ENCODE measurements around the gene KLF11.
"Not testable (repeated sequence)": the region's sequence is repeated elsewhere in the genome, so short reads cannot be mapped to it uniquely, and the experiment has no call there.

KLF11 gene

GRCh38 chr2:10085668-10086059 is 42.3 kb downstream of the KLF11 start:
- H3K36me3 ChIP-seq (ENCODE audit: control insufficient read depth in 2 of 2, insufficient read depth in 2 of 2, low read length in 2 of 2), result no peaks in the 10 kb centered on the region
- no peak overlapping the region for H3K4me3 ChIP-seq (ENCODE audit: low read length in 2 of 2)
- no peak overlapping the region for H3K27ac ChIP-seq (ENCODE audit: low read length)
- peaks cover 27% of the 10 kb centered on the region for H3K4me1 ChIP-seq (ENCODE audit: control insufficient read depth, insufficient read depth, low read length)
- no peaks in the 10 kb centered on the region for H3K27me3 ChIP-seq (ENCODE audit: control insufficient read depth in 1 of 2, insufficient read depth in 2 of 2, low read length in 2 of 2)
- H3K9me3 ChIP-seq (ENCODE audit: control insufficient read depth in 2 of 2, low read length in 2 of 2), result no peaks in the 10 kb centered on the region
- no peak overlapping the region for H3K9ac ChIP-seq (ENCODE audit: low read length in 2 of 2)

- Histone ChIP-seq H3K4me3 (ENCODE audit: low read length in 2 of 2) (no peak overlapping the region), H3K9ac (ENCODE audit: low read length in 2 of 2) (no peak overlapping the region), H3K36me3 (ENCODE audit: control insufficient read depth in 2 of 2, insufficient read depth in 2 of 2, low read length in 2 of 2) (no peaks in the 10 kb centered on the region), H3K4me1 (ENCODE audit: control insufficient read depth, insufficient read depth, low read length) (peaks cover 28% of the 10 kb centered on the region), H3K27me3 (ENCODE audit: control insufficient read depth in 1 of 2, insufficient read depth in 2 of 2, low read length in 2 of 2) (peaks cover 3 to 6% of the 10 kb centered on the region in 2 donors), H3K9me3 (ENCODE audit: control insufficient read depth in 2 of 2, low read length in 2 of 2) (no peaks in the 10 kb centered on the region), H3K27ac (ENCODE audit: low read length) (no peak overlapping the region)
These were observed 43.6 kb downstream of the KLF11 start for GRCh38 chr2:10086950-10087349.

- H3K36me3 ChIP-seq (ENCODE audit: control insufficient read depth in 2 of 2, insufficient read depth in 2 of 2, low read length in 2 of 2), result no peaks in the 10 kb centered on the region
- no peaks in the 10 kb centered on the region for H3K9me3 ChIP-seq (ENCODE audit: control insufficient read depth in 2 of 2, low read length in 2 of 2)
- H3K4me3 ChIP-seq (ENCODE audit: low read length in 2 of 2), result no peak overlapping the region
- peaks cover 28% of the 10 kb centered on the region for H3K4me1 ChIP-seq (ENCODE audit: control insufficient read depth, insufficient read depth, low read length)
- no peak overlapping the region for H3K27ac ChIP-seq (ENCODE audit: low read length)
- H3K9ac ChIP-seq (ENCODE audit: low read length in 2 of 2), result no peak overlapping the region
- H3K27me3 ChIP-seq (ENCODE audit: control insufficient read depth in 1 of 2, insufficient read depth in 2 of 2, low read length in 2 of 2), result peaks cover 3 to 6% of the 10 kb centered on the region in 2 donors
These were observed 44.0 kb downstream of the KLF11 start for GRCh38 chr2:10087360-10087759.

GRCh38 chr2:10089565-10090190 is 46.3 kb downstream of the KLF11 start:
- no peak overlapping the region for H3K4me3 ChIP-seq (ENCODE audit: low read length in 2 of 2)
- H3K27me3 ChIP-seq (ENCODE audit: control insufficient read depth in 1 of 2, insufficient read depth in 2 of 2, low read length in 2 of 2), result peaks cover 6% of the 10 kb centered on the region in 2 donors

GRCh38 chr2:10091182-10091888 is 48.0 kb downstream of the KLF11 start:
- no peak overlapping the region for H3K9ac ChIP-seq (ENCODE audit: low read length in 2 of 2)
- H3K4me3 ChIP-seq (ENCODE audit: low read length in 2 of 2), result peak overlapping the region; percentile 7 to 49

More at GRCh38 chr2:10089565-10090190, 46.3 kb downstream of the KLF11 start:
- peaks cover 9% of the 10 kb centered on the region for H3K4me1 ChIP-seq (ENCODE audit: control insufficient read depth, insufficient read depth, low read length)
- no peaks in the 10 kb centered on the region for H3K9me3 ChIP-seq (ENCODE audit: control insufficient read depth in 2 of 2, low read length in 2 of 2)
- H3K27ac ChIP-seq (ENCODE audit: low read length), result no peak overlapping the region
- no peak overlapping the region for H3K9ac ChIP-seq (ENCODE audit: low read length in 2 of 2)
- no peaks in the 10 kb centered on the region for H3K36me3 ChIP-seq (ENCODE audit: control insufficient read depth in 2 of 2, insufficient read depth in 2 of 2, low read length in 2 of 2)

GRCh38 chr2:10091889-10092244 is 48.5 kb downstream of the KLF11 start:
- not testable (repeated sequence) for H3K36me3 ChIP-seq (ENCODE audit: control insufficient read depth in 2 of 2, insufficient read depth in 2 of 2, low read length in 2 of 2); H3K4me1 ChIP-seq (ENCODE audit: control insufficient read depth, insufficient read depth, low read length); H3K9me3 ChIP-seq (ENCODE audit: control insufficient read depth in 2 of 2, low read length in 2 of 2); H3K27ac ChIP-seq (ENCODE audit: low read length); H3K9ac ChIP-seq (ENCODE audit: low read length in 2 of 2); H3K27me3 ChIP-seq (ENCODE audit: control insufficient read depth in 1 of 2, insufficient read depth in 2 of 2, low read length in 2 of 2)
- H3K4me3 ChIP-seq (ENCODE audit: low read length in 2 of 2), result peak overlapping the region in 1 of 2 donors; percentile 49

More at GRCh38 chr2:10091182-10091888, 48.0 kb downstream of the KLF11 start:
- no peaks in the 10 kb centered on the region for H3K36me3 ChIP-seq (ENCODE audit: control insufficient read depth in 2 of 2, insufficient read depth in 2 of 2, low read length in 2 of 2)
- peaks cover 9% of the 10 kb centered on the region for H3K4me1 ChIP-seq (ENCODE audit: control insufficient read depth, insufficient read depth, low read length)
- no peaks in the 10 kb centered on the region for H3K9me3 ChIP-seq (ENCODE audit: control insufficient read depth in 2 of 2, low read length in 2 of 2)
- H3K27ac ChIP-seq (ENCODE audit: low read length), result no peak overlapping the region
- H3K27me3 ChIP-seq (ENCODE audit: control insufficient read depth in 1 of 2, insufficient read depth in 2 of 2, low read length in 2 of 2), result peaks cover 6% of the 10 kb centered on the region in 2 donors

- H3K27ac ChIP-seq (ENCODE audit: low read length), result no peak overlapping the region
- H3K9ac ChIP-seq (ENCODE audit: low read length in 2 of 2), result no peak overlapping the region
- H3K9me3 ChIP-seq (ENCODE audit: control insufficient read depth in 2 of 2, low read length in 2 of 2), result no peaks in the 10 kb centered on the region
- no peaks in the 10 kb centered on the region for H3K36me3 ChIP-seq (ENCODE audit: control insufficient read depth in 2 of 2, insufficient read depth in 2 of 2, low read length in 2 of 2)
- peaks cover 7% of the 10 kb centered on the region for H3K4me1 ChIP-seq (ENCODE audit: control insufficient read depth, insufficient read depth, low read length)
- peaks cover 6% of the 10 kb centered on the region in 2 donors for H3K27me3 ChIP-seq (ENCODE audit: control insufficient read depth in 1 of 2, insufficient read depth in 2 of 2, low read length in 2 of 2)
- no peak overlapping the region for H3K4me3 ChIP-seq (ENCODE audit: low read length in 2 of 2)
These were observed 51.0 kb downstream of the KLF11 start for GRCh38 chr2:10094271-10094814.

GRCh38 chr2:10095175-10095574 is 51.8 kb downstream of the KLF11 start:
- H3K4me3 ChIP-seq (ENCODE audit: low read length in 2 of 2), result no peak overlapping the region
- H3K36me3 ChIP-seq (ENCODE audit: control insufficient read depth in 2 of 2, insufficient read depth in 2 of 2, low read length in 2 of 2), result no peaks in the 10 kb centered on the region
- H3K27me3 ChIP-seq (ENCODE audit: control insufficient read depth in 1 of 2, insufficient read depth in 2 of 2, low read length in 2 of 2), result peaks cover 6% of the 10 kb centered on the region in 2 donors
- H3K9ac ChIP-seq (ENCODE audit: low read length in 2 of 2), result no peak overlapping the region
- H3K9me3 ChIP-seq (ENCODE audit: control insufficient read depth in 2 of 2, low read length in 2 of 2), result no peaks in the 10 kb centered on the region
- H3K4me1 ChIP-seq (ENCODE audit: control insufficient read depth, insufficient read depth, low read length), result peaks cover 7% of the 10 kb centered on the region
- no peak overlapping the region for H3K27ac ChIP-seq (ENCODE audit: low read length)

GRCh38 chr2:10096641-10097040 is 53.3 kb downstream of the KLF11 start:
- Histone ChIP-seq H3K4me3 (ENCODE audit: low read length in 2 of 2) (no peak overlapping the region), H3K9ac (ENCODE audit: low read length in 2 of 2) (no peak overlapping the region), H3K4me1 (ENCODE audit: control insufficient read depth, insufficient read depth, low read length) (peaks cover 2% of the 10 kb centered on the region), H3K36me3 (ENCODE audit: control insufficient read depth in 2 of 2, insufficient read depth in 2 of 2, low read length in 2 of 2) (no peaks in the 10 kb centered on the region), H3K9me3 (ENCODE audit: control insufficient read depth in 2 of 2, low read length in 2 of 2) (no peaks in the 10 kb centered on the region), H3K27ac (ENCODE audit: low read length) (no peak overlapping the region), H3K27me3 (ENCODE audit: control insufficient read depth in 1 of 2, insufficient read depth in 2 of 2, low read length in 2 of 2) (peaks cover under 1 to 2% of the 10 kb centered on the region in 2 donors)

- no peaks in the 10 kb centered on the region for H3K36me3 ChIP-seq (ENCODE audit: control insufficient read depth in 2 of 2, insufficient read depth in 2 of 2, low read length in 2 of 2)
- peaks cover 0 to 2% of the 10 kb centered on the region in 2 donors for H3K27me3 ChIP-seq (ENCODE audit: control insufficient read depth in 1 of 2, insufficient read depth in 2 of 2, low read length in 2 of 2)
- H3K9ac ChIP-seq (ENCODE audit: low read length in 2 of 2), result no peak overlapping the region
- H3K4me1 ChIP-seq (ENCODE audit: control insufficient read depth, insufficient read depth, low read length), result peaks cover 2% of the 10 kb centered on the region
- H3K9me3 ChIP-seq (ENCODE audit: control insufficient read depth in 2 of 2, low read length in 2 of 2), result no peaks in the 10 kb centered on the region
- H3K27ac ChIP-seq (ENCODE audit: low read length), result no peak overlapping the region
- no peak overlapping the region for H3K4me3 ChIP-seq (ENCODE audit: low read length in 2 of 2)
These were observed 54.2 kb downstream of the KLF11 start for GRCh38 chr2:10097352-10098148.

Measured in stomach smooth muscle (tissue), 2 donors.